ENCODE results near the gene HS2ST1.
A peak's percentile ranks its signal among the peaks of the same experiment; 100 is the strongest.

HS2ST1 gene

GRCh38 chr1:87113313-87113712, 198.9 kb downstream of the HS2ST1 start:
- no peak for TF ChIP-seq CTCF (conservative IDR thresholded peaks at IDR 0.05; ENCODE audit: low read depth, low read length)
- DNase-seq (ENCODE audit: low read depth), result peak; percentile 14
- no peak overlapping the region for H3K4me3 ChIP-seq (ENCODE audit: low read depth, low read length)

- DNase-seq (ENCODE audit: low read depth), result peak; percentile 40
- H3K4me3 ChIP-seq (ENCODE audit: low read depth, low read length), result no peak overlapping the region
- TF ChIP-seq CTCF (conservative IDR thresholded peaks at IDR 0.05; ENCODE audit: low read depth, low read length), result no peak
Observed at GRCh38 chr1:87115317-87115890, 201.0 kb downstream of the HS2ST1 start.

DNA sequence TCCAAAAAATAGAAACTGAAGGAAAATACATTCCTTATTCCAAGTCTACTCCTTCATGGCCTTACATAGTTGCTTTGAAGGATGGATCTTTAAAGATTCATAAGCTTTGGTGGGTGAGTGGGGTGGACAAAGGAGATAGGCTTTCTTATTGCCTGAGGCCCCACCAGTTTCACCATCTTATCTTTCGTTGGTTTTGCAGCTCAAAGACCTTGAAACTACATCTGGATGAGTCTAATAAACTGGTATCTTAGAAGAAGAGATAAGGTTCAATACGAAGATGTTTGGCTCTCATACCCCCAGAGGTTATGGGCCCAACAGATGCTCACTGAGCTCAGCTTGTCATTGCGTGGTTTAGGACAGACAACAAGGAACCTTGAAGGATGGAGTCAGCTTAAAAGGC, 201.5 kb downstream of the HS2ST1 start:
- no peak for TF ChIP-seq CTCF (conservative IDR thresholded peaks at IDR 0.05; ENCODE audit: low read depth, low read length)
- no peak for DNase-seq (ENCODE audit: low read depth)
- H3K4me3 ChIP-seq (ENCODE audit: low read depth, low read length), result no peak overlapping the region

DNA sequence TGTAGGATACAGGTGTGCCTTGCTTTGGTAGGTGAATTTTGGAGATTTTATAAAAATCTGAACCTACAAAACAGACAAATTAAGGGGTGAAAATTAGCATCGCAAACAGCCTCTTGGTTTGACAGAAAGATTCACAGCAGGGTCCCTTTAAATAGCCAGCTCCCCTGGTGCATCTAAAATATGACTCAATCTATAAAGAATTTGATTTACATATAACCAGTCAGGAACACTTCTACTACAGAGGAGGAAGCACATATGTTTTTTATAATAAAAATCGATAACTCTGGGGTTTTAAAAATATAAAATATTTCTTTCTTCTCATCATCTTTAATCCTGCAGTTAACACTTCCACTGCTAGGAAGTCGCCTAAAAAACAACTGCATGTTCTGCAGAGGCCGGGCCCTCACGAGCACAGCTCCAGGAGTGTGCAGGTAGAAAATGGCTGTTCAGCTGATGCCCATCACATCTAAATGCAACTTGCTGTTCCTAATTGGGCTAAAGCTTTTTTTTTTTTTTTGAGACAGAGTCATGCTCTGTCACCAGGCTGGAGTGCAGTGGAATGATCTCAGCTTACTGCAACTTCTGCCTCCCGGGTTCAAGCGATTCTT, 203.4 kb downstream of the HS2ST1 start:
- H3K4me3 ChIP-seq (ENCODE audit: low read depth, low read length), result no peak overlapping the region
- peak; percentile 65 for DNase-seq (ENCODE audit: low read depth)
- TF ChIP-seq CTCF (conservative IDR thresholded peaks at IDR 0.05; ENCODE audit: low read depth, low read length), result no peak

DNA sequence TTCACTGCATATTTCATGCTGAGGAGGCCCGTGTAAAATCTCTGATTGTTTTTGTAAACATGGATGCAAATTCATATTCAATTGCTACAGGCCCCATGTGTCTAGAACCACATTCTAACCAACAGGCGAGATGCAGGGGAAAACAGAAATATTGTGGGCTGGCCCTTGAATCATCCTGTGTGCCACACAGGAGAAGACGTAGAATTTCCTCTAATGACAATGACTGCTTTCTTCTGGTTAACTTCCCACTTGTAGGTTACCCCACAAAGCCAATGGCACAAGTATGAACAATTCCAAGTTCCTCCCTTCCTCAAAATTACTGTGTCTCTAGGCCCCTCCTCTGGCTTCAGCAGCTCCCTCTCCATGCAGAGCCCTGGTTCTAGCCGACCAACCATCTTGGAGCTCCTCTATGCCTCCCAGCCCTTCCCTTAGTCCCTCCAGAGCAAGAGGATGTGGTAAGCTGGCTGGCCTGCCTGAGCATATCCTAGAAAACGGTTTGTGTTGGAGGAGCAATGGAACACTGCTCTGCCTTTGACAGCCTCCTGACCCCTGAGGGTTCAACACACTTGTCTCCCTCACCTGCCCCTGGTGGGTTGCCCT, 205.2 kb downstream of the HS2ST1 start:
- H3K4me3 ChIP-seq (ENCODE audit: low read depth, low read length), result no peak overlapping the region
- DNase-seq (ENCODE audit: low read depth), result no peak
- no peak for TF ChIP-seq CTCF (conservative IDR thresholded peaks at IDR 0.05; ENCODE audit: low read depth, low read length)

DNA sequence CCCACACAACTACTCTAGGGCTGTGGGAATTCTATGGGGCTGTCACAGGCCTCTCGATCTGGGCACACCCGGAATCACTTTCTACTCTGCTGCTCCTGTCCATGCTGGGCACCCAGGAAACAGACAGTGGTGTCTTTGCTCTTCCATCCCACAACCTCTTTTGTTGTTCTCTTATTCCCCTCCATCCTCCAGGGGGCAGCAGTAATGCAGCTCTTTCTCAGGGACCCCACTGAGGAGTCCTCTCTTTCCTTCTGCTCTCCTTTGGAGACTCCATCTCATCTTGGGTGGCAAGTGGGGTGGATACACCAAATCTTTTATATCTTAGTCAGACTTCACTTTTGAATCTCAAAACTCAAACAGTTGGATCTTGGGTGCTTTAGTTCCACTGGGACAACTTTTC, 206.3 kb downstream of the HS2ST1 start:
- TF ChIP-seq CTCF (conservative IDR thresholded peaks at IDR 0.05; ENCODE audit: low read depth, low read length), result peak; percentile 55
- no peak for DNase-seq (ENCODE audit: low read depth)
- H3K4me3 ChIP-seq (ENCODE audit: low read depth, low read length), result no peak overlapping the region

- no peak for DNase-seq (ENCODE audit: low read depth)
- TF ChIP-seq CTCF (conservative IDR thresholded peaks at IDR 0.05; ENCODE audit: low read depth, low read length), result no peak
- no peak overlapping the region for H3K4me3 ChIP-seq (ENCODE audit: low read depth, low read length)
Observed at GRCh38 chr1:87121711-87122163, 207.3 kb downstream of the HS2ST1 start.
